ENCODE measurements around the gene CFAP20.

DNA sequence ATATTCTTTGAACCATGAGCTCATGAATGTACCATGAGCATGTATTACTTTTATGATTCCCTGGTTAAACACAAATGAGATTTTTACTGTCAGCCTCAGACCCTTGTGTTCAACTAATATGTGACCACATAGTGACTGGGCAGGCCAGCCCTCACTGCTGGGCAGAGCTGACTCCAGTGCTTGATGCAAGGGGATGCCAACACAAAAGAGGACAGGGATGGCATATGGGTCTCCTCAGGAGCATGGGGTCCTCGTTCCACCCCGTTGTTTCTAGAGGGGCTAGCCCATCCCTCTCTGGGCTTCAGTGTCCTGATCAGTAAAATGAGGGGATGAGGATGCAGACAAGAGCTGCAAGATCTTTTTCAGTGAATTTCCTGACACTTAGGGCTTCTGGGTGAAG lies 19.3 kb downstream of the CFAP20 start:
- no peak for TF ChIP-seq CTCF (conservative IDR thresholded peaks at IDR 0.05)
- no peak for TF ChIP-seq EZH2 (IDR thresholded peaks at IDR 0.05; ENCODE audit: low read depth)

Measured in PC-9 (cell line).